K562 (cell line): ENCODE measurements around the gene CCNY. TPM values are rescaled to one million over a fixed set of nuclear protein-coding genes. Genes with fewer than 3 reads are reported as not detected.
A peak's percentile ranks its signal among the peaks of the same experiment; 100 is the strongest.

ENCODE experiments used
- ADNP ChIP-seq: fragments of 200-800 bp; sonication (Bioruptor generic); IDR thresholded peaks from 2 replicates; pipeline ENCODE4 v1.6.1; 2016; ENCODE audit warnings: missing genetic modification characterization, missing compliant biosample characterization
- HEY1 ChIP-seq: fragments of 250-450 bp; sonication (Bioruptor Pico); IDR thresholded peaks from 2 replicates; pipeline ENCODE4 v1.5.0; 2020; ENCODE audit warnings: mild to moderate bottlenecking, moderate library complexity, borderline replicate concordance
- MLLT1 ChIP-seq, 2 experiments: fragments of 450-650 bp; IDR thresholded peaks; 2 replicates each; pipeline ENCODE4 v1.6.1; 2016
- SMAD3 ChIP-seq: fragments of 450-650 bp; formaldehyde crosslinking; conservative IDR thresholded peaks from 2 replicates; pipeline ENCODE4 v1.4.0; 2020; ENCODE audit warnings: mild to moderate bottlenecking
- TAF15 ChIP-seq: fragments of 200-400 bp; formaldehyde crosslinking; IDR thresholded peaks from 2 replicates; pipeline ENCODE4 v1.6.1; 2017; ENCODE audit warnings: mild to moderate bottlenecking, low read depth, low read length, moderate library complexity
- TFAM ChIP-seq: fragments of 250-450 bp; sonication (Bioruptor Pico); conservative IDR thresholded peaks from 2 replicates; pipeline ENCODE4 v1.5.0; 2021; ENCODE audit warnings: mild to moderate bottlenecking, moderate library complexity
- TOE1 ChIP-seq, 2 experiments: fragments of 450-650 bp in 1 of 2; sonication (generic) in 1 of 2; formaldehyde crosslinking in 1 of 2; IDR thresholded peaks; 2 replicates each; pipeline versions ENCODE4 v1.7.1 to v1.8.0; 2016 to 2022; ENCODE audit warnings: borderline replicate concordance in 2 of 2, mild to moderate bottlenecking in 2 of 2, antibody characterized with exemption in 1 of 2, inconsistent platforms in 1 of 2, low read depth in 1 of 2, missing genetic modification reagents in 1 of 2, moderate library complexity in 1 of 2
- YY1 ChIP-seq, 3 experiments: IDR thresholded peaks; 2 replicates each; pipeline ENCODE4 v1.6.1; 2011; ENCODE audit warnings: low read length in 2 of 3, mild to moderate bottlenecking in 2 of 3, moderate library complexity in 2 of 3, borderline replicate concordance in 1 of 3, control low read depth in 1 of 3, low read depth in 1 of 3; ENCODE audit not compliant: insufficient read depth in 3 of 3, insufficient replicate concordance in 2 of 3, control insufficient read depth in 1 of 3, insufficient read length in 1 of 3; ENCODE audit errors: extremely low read depth in 1 of 3
- ZBTB34 ChIP-seq: fragments of 250-450 bp; sonication (Bioruptor Pico); IDR thresholded peaks from 2 replicates; pipeline ENCODE4 v1.8.0; 2021; ENCODE audit warnings: mild to moderate bottlenecking, moderate library complexity
- ZBTB40 ChIP-seq, 2 experiments: fragments of 450-650 bp in 1 of 2; sonication (generic) in 1 of 2; formaldehyde crosslinking in 1 of 2; IDR thresholded peaks; 2 replicates each; pipeline versions ENCODE4 v1.7.1 to v1.9.0; 2016 to 2022; ENCODE audit warnings: inconsistent platforms in 1 of 2, mild to moderate bottlenecking in 1 of 2, missing genetic modification reagents in 1 of 2
- ZNF165 ChIP-seq: fragments of 250-450 bp; sonication (Bioruptor Pico); IDR thresholded peaks from 2 replicates; pipeline ENCODE4 v1.4.0; 2020; ENCODE audit warnings: borderline replicate concordance
- ZNF507 ChIP-seq: conservative IDR thresholded peaks from 2 replicates; pipeline ENCODE4 v1.6.1; 2017; ENCODE audit warnings: missing genetic modification characterization, missing compliant biosample characterization
- polyA plus RNA-seq, 8 experiments: library from polyadenylated mRNA; depleted of rRNA in 4 of 8; stranded (reverse) in 5 of 8; unstranded in 3 of 8; fragments of >200 nt; fragmentation: Nextera tagmentation in 2 of 8; fragmentation: Illumina TruSeq in 1 of 8; extraction: Ambion mirVana in 2 of 8; extraction: Trizol in 1 of 8; gene quantifications; 2 replicates each; pipeline versions ENCODE4 v1.2.1 to v1.2.3, GENCODE V29; 2011 to 2014; ENCODE audit warnings: inconsistent platforms in 1 of 8, missing spikeins in 1 of 8
- total RNA-seq, 7 experiments: library from RNA; depleted of rRNA in 6 of 7; stranded (reverse); fragments of >200 nt in 6 of 7; fragmentation: Illumina TruSeq in 2 of 7; extraction: Trizol in 2 of 7; gene quantifications; 2 replicates each; pipeline versions ENCODE4 v1.2.1 to v1.2.3, GENCODE V29; 2011 to 2021; ENCODE audit warnings: low replicate concordance in 1 of 7

Gene CCNY
- total and polyA plus RNA-seq, 9 of the 15 experiments (the other 6 are each of a cell fraction or from before 2014, with no cell fraction given) = 8.4 to 109 (median 38.6) TPM

- TF ChIP-seq HEY1 (CRISPR knock-in tag) (no peak), ZBTB40 (IDR thresholded peaks at IDR 0.05) (no peak), ZBTB40 (CRISPR knock-in tag; IDR thresholded peaks at IDR 0.05) (no peak), ADNP (no peak), TOE1 (IDR thresholded peaks at IDR 0.05; ENCODE audit: borderline replicate concordance) (no peak), TOE1 (CRISPR knock-in tag; IDR thresholded peaks at IDR 0.05; ENCODE audit: borderline replicate concordance, low read depth) (no peak), TFAM (CRISPR knock-in tag) (no peak), MLLT1 (IDR thresholded peaks at IDR 0.05) (peak; percentile 30 to 72; a peak in 2 of 4 replicates), SMAD3 (CRISPR knock-in tag) (no peak), YY1 (IDR thresholded peaks at IDR 0.05; ENCODE audit: borderline replicate concordance in 1 of 3, control insufficient read depth in 1 of 3, extremely low read depth in 1 of 3, insufficient read depth in 3 of 3, insufficient read length in 1 of 3, insufficient replicate concordance in 2 of 3, low read depth in 1 of 3, low read length in 2 of 3) (peak in 2 of 3 experiments; percentile 33 to 79), ZBTB34 (CRISPR knock-in tag) (peak; percentile 88), ZNF507 (no peak), ZNF165 (CRISPR knock-in tag) (no peak), TAF15 (no peak)
Observed at GRCh38 chr10:35412900-35413491, 76.7 kb downstream of the CCNY start (continued).
